ENCODE measurements around the gene OPTC.

Gene OPTC

GRCh38 chr1:203558064-203558760, 64.3 kb downstream of the OPTC start:
- peak; percentile 49 for DNase-seq (ENCODE audit: low read depth, low spot score)
